GM18508 (cell line): Measurements from ENCODE around the gene STK16.

Experiments used
- ATAC-seq: cut with Tn5 transposase; IDR thresholded peaks from one replicate; pipeline ENCODE4 v1.9.1; 2021; ENCODE audit warnings: moderate number of reproducible peaks; ENCODE audit not compliant: insufficient read depth, unreplicated experiment

STK16 gene

GRCh38 chr2:219213026-219213415 is 32.3 kb upstream of the STK16 start:
- ATAC-seq, result no peak

- no peak for ATAC-seq
Measured at GRCh38 chr2:219213486-219214071, 31.7 kb upstream of the STK16 start.

- ATAC-seq, result no peak
Measured at GRCh38 chr2:219214141-219214540, 31.1 kb upstream of the STK16 start.

GRCh38 chr2:219214786-219215185 is 30.5 kb upstream of the STK16 start:
- no peak for ATAC-seq

GRCh38 chr2:219215871-219216534 is 29.3 kb upstream of the STK16 start:
- ATAC-seq, result no peak

- no peak for ATAC-seq
Measured at GRCh38 chr2:219216535-219216915, 28.8 kb upstream of the STK16 start.

GRCh38 chr2:219218217-219218731 is 27.0 kb upstream of the STK16 start:
- ATAC-seq, result no peak

GRCh38 chr2:219218732-219219701 is 26.3 kb upstream of the STK16 start, which contains the start of gene ABCB6:
Gene ABCB6 (minus strand): TSS chr2:219218958. CDS start chr2:219218673, 285 bp downstream.
- ATAC-seq, result no peak

- no peak for ATAC-seq
Measured at GRCh38 chr2:219219784-219220532, 25.3 kb upstream of the STK16 start.

GRCh38 chr2:219220652-219221402 is 24.5 kb upstream of the STK16 start:
- ATAC-seq, result no peak

GRCh38 chr2:219221957-219222518 is 23.2 kb upstream of the STK16 start:
- no peak for ATAC-seq

- ATAC-seq, result no peak
Measured at GRCh38 chr2:219223831-219224610, 21.3 kb upstream of the STK16 start.

- ATAC-seq, result no peak
Measured at GRCh38 chr2:219225350-219225749, 19.9 kb upstream of the STK16 start.

GRCh38 chr2:219228041-219228910 is 17.0 kb upstream of the STK16 start:
- ATAC-seq, result no peak

- ATAC-seq, result no peak
Measured at GRCh38 chr2:219228911-219229304, 16.4 kb upstream of the STK16 start.

- ATAC-seq, result peak; percentile 93
Measured at GRCh38 chr2:219229305-219230058, 15.8 kb upstream of the STK16 start, which contains the start of the genes ANKZF1 and ATG9A. Gene ANKZF1 (plus strand): TSS chr2:219229806. CDS start chr2:219230258, 452 bp downstream. Gene ATG9A (minus strand): TSS chr2:219229636. CDS start chr2:219228024, 1,612 bp downstream.
